Lung (tissue), 12 donors: ENCODE measurements around the gene RASAL1. TPM values are rescaled to one million over a fixed set of nuclear protein-coding genes. Genes with fewer than 3 reads are reported as not detected.

Experiments
- ATAC-seq: fragments of 200-7000 bp; cut with Tn5 transposase; one replicate; pipeline ENCODE4 v1.9.1; 2020; ENCODE audit warnings: moderate number of reproducible peaks; ENCODE audit not compliant: insufficient read depth, low FRiP score
- DNase-seq, 3 donors: peaks; one replicate each; pipeline ENCODE4 v3.0.0-alpha.2; 2013 to 2017
- H3K27ac ChIP-seq, 2 donors: one replicate each; pipeline ENCODE4 v1.5.1; 2013; ENCODE audit warnings: mild to moderate bottlenecking in 2 of 2, moderate library complexity in 2 of 2, control low read depth in 1 of 2, inconsistent platforms in 1 of 2, low read depth in 1 of 2, low read length in 1 of 2
- H3K27me3 ChIP-seq, 3 donors: one replicate each; pipeline ENCODE4 v1.5.1; 2013; ENCODE audit warnings: low read length in 2 of 3; ENCODE audit not compliant: control insufficient read depth in 3 of 3, insufficient read depth in 3 of 3
- H3K36me3 ChIP-seq, 4 donors: one replicate each; pipeline ENCODE4 v1.5.1; 2013; ENCODE audit warnings: low read length in 4 of 4, mild to moderate bottlenecking in 1 of 4, moderate library complexity in 1 of 4; ENCODE audit not compliant: control insufficient read depth in 4 of 4, insufficient read depth in 4 of 4
- H3K4me1 ChIP-seq, 5 donors: one replicate each; pipeline ENCODE4 v1.5.1; 2013; ENCODE audit warnings: low read length in 5 of 5, mild to moderate bottlenecking in 2 of 5, moderate library complexity in 1 of 5; ENCODE audit not compliant: control insufficient read depth in 5 of 5, insufficient read depth in 5 of 5
- H3K4me3 ChIP-seq: one replicate; pipeline ENCODE4 v1.5.1; 2013; ENCODE audit warnings: mild to moderate bottlenecking, control low read depth, moderate library complexity
- H3K9ac ChIP-seq, 2 donors: one replicate each; pipeline ENCODE4 v1.5.1; 2013; ENCODE audit warnings: low read length in 2 of 2, control low read depth in 1 of 2; ENCODE audit not compliant: insufficient read depth in 1 of 2
- H3K9me3 ChIP-seq, 4 donors: one replicate each; pipeline ENCODE4 v1.5.1; 2013; ENCODE audit warnings: low read length in 3 of 4, mild to moderate bottlenecking in 1 of 4, moderate library complexity in 1 of 4; ENCODE audit not compliant: control insufficient read depth in 4 of 4, insufficient read depth in 3 of 4
- WGBS, 2 donors: extraction: QIAGEN DNeasy Blood & Tissue Kit; methylation state at CpG; one replicate each; pipeline ENCODE4 v1.1.7; 2013; 5-methylcytosine and 5-hydroxymethylcytosine counted together
- polyA plus RNA-seq, 2 donors: library from polyadenylated mRNA; stranded (reverse); fragments of 200-250 nt; gene quantifications; one replicate each; pipeline ENCODE4 v1.2.1, GENCODE V29; 2013
- total RNA-seq, 2 donors: library from RNA; depleted of rRNA in 1 of 2; stranded (reverse); fragments of >200 nt in 1 of 2; gene quantifications; one replicate each; pipeline ENCODE4 v1.2.1, GENCODE V29; 2014 to 2021
- TF ChIP-seq, protein P1 (sequence below): IDR thresholded peaks from 2 replicates; pipeline ENCODE4 v1.5.1; 2012; ENCODE audit warnings: mild to moderate bottlenecking; ENCODE audit errors: control extremely low read depth, extremely low read depth
- donor health status: control.
- donor health status: control.
- donor health status: Bipolar disorder and iron deficiency.
- donor health status: healthy.
- donor health status: DM: yes; HTN: yes; CAD: no.

The RASAL1 gene
- total and polyA plus RNA-seq, 4 donors: 0.09 to 1.8 (median 0.62) TPM

DNA sequence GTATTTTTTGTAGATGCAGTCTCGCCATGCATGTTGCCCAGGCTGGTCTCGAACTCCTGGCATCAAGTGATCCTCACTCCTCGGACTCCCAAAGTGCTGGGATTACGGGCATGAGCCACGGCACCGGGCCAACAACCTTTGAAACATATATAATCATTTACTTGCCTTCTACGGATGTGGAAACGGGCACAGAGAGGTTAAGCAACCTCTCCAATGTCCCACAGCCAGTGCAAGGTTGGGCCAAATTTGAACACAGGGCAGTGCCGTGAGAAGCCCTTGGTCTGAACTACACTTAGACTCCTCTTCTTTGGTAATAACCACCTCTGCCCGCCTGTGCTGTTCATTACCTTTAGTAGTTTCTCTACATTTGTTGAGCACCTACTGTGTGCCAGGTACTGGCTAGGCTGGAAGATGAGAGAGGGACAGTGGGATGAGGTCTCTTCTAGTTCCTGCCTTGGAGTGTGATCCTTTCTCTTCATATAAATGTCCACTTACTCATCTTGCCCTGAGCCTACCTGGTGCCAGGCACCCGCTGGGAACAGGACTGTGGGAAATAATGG lies 47.5 kb upstream of the RASAL1 start:
- H3K4me1 ChIP-seq: peaks cover 0 to 14% (median 10%) of the 10 kb centered on the region in 5 donors
- 96 to 97% methylated on average over 11 of the region's 11 CpGs for WGBS, 2 donors
- TF ChIP-seq, protein P1, sequence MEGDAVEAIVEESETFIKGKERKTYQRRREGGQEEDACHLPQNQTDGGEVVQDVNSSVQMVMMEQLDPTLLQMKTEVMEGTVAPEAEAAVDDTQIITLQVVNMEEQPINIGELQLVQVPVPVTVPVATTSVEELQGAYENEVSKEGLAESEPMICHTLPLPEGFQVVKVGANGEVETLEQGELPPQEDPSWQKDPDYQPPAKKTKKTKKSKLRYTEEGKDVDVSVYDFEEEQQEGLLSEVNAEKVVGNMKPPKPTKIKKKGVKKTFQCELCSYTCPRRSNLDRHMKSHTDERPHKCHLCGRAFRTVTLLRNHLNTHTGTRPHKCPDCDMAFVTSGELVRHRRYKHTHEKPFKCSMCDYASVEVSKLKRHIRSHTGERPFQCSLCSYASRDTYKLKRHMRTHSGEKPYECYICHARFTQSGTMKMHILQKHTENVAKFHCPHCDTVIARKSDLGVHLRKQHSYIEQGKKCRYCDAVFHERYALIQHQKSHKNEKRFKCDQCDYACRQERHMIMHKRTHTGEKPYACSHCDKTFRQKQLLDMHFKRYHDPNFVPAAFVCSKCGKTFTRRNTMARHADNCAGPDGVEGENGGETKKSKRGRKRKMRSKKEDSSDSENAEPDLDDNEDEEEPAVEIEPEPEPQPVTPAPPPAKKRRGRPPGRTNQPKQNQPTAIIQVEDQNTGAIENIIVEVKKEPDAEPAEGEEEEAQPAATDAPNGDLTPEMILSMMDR: no peak
- H3K27me3 ChIP-seq: no peaks in the 10 kb centered on the region
- no peak overlapping the region for H3K9ac ChIP-seq
- H3K9me3 ChIP-seq: no peaks in the 10 kb centered on the region
- no peak overlapping the region for H3K27ac ChIP-seq
- ATAC-seq (no peak), DNase-seq (no peak)
- H3K4me3 ChIP-seq: no peak overlapping the region
- peaks cover 0 to 23% (median 16%) of the 10 kb centered on the region in 4 donors for H3K36me3 ChIP-seq

- DNase-seq (no peak), ATAC-seq (no peak)
- no peak overlapping the region for H3K9ac ChIP-seq
- no peak overlapping the region for H3K4me3 ChIP-seq
- H3K9me3 ChIP-seq: peaks cover 0 to 6% (median 4%) of the 10 kb centered on the region in 4 donors
- 89 to 92% methylated on average over 3 of the region's 3 CpGs for WGBS, 2 donors
- no peak overlapping the region for H3K27ac ChIP-seq
- TF ChIP-seq, protein P1: no peak
- peaks cover 6 to 35% (median 27%) of the 10 kb centered on the region in 4 donors for H3K36me3 ChIP-seq
- H3K27me3 ChIP-seq: no peaks in the 10 kb centered on the region
- peaks cover 0 to 14% (median 10%) of the 10 kb centered on the region in 5 donors for H3K4me1 ChIP-seq
These were observed 46.4 kb upstream of the RASAL1 start for GRCh38 chr12:113181975-113182374.

DNA sequence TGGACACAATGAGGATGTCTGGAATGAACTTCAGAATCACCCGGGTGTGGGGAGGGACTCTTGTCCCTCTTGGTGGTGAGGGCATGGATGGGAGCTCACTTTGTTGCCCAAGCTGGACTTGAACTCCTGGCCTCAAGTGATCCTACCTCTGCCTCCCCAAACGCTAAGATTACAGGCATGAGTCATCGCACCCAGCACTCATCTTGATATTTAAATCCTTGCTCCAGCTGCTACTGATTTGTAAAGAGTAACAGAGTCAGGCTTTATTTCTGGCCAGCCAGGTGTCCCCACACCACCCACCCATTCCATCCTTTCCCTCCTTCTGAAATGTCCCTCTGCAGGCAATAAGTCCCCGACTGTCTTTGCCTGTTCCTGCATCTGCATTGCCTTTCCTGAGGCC lies 44.8 kb upstream of the RASAL1 start:
- DNase-seq (no peak), ATAC-seq (no peak)
- Histone ChIP-seq H3K9me3 (peaks cover 0 to 6% (median 5%) of the 10 kb centered on the region in 4 donors), H3K4me3 (no peak overlapping the region), H3K36me3 (peaks cover 14 to 40% (median 32%) of the 10 kb centered on the region in 4 donors), H3K27me3 (no peaks in the 10 kb centered on the region), H3K9ac (no peak overlapping the region), H3K4me1 (peaks cover 0 to 5% (median 3%) of the 10 kb centered on the region in 5 donors), H3K27ac (no peak overlapping the region)
- 80 to 86% methylated on average over 4 of the region's 4 CpGs for WGBS, 2 donors
- TF ChIP-seq, protein P1: no peak

GRCh38 chr12:113179023-113179422 lies 43.5 kb upstream of the RASAL1 start:
- Histone ChIP-seq H3K4me3 (no peak overlapping the region), H3K27me3 (no peaks in the 10 kb centered on the region), H3K36me3 (peaks cover 14 to 47% (median 37%) of the 10 kb centered on the region in 4 donors), H3K4me1 (no peaks in the 10 kb centered on the region), H3K27ac (no peak overlapping the region), H3K9ac (no peak overlapping the region), H3K9me3 (peaks cover 0 to 6% (median 6%) of the 10 kb centered on the region in 4 donors)
- no peak for ATAC-seq
- DNase-seq: no peak
- WGBS, 2 donors: 95 to 96% methylated on average over 14 of the region's 14 CpGs
- TF ChIP-seq, protein P1: no peak
